Right lobe of liver (tissue), 6 donors: ENCODE data around the gene DIS3L2. TPM values are rescaled to one million over a fixed set of nuclear protein-coding genes. Genes with fewer than 3 reads are reported as not detected.
A peak's percentile ranks its signal among the peaks of the same experiment; 100 is the strongest.

ENCODE experiments used
- ATAC-seq, 4 donors: fragments of 200-7000 bp; cut with Tn5 transposase; one replicate each; pipeline ENCODE4 v1.9.1; 2020; ENCODE audit warnings: mild to moderate bottlenecking in 4 of 4, moderate library complexity in 4 of 4
- DNase-seq, 3 donors: peaks; one replicate each; pipeline ENCODE4 v3.0.0-alpha.2; 2020
- H3K27ac ChIP-seq, 3 donors: fragments of 200-600 bp; one replicate each; pipeline ENCODE4 v1.8.0; 2022
- H3K27me3 ChIP-seq, 2 donors: fragments of 200-600 bp; one replicate each; pipeline ENCODE4 v1.8.0; 2022
- H3K36me3 ChIP-seq, 4 donors: fragments of 200-600 bp; sonication (generic) in 1 of 4; one replicate each; pipeline versions ENCODE4 v1.5.1 to v1.8.0; 2017 to 2022; ENCODE audit warnings: control low read depth in 1 of 4
- H3K4me1 ChIP-seq, 4 donors: fragments of 200-600 bp; sonication (generic) in 1 of 4; one replicate each; pipeline versions ENCODE4 v1.5.1 to v1.8.0; 2017 to 2022; ENCODE audit warnings: control low read depth in 1 of 4
- H3K4me3 ChIP-seq, 3 donors: fragments of 200-600 bp; one replicate each; pipeline ENCODE4 v1.8.0; 2022
- H3K9me3 ChIP-seq, 4 donors: fragments of 200-600 bp; sonication (generic) in 1 of 4; one replicate each; pipeline versions ENCODE4 v1.5.1 to v1.8.0; 2017 to 2022; ENCODE audit warnings: control low read depth in 1 of 4
- CTCF ChIP-seq, 4 donors: fragments of 200-600 bp in 3 of 4; fragments of 450-650 bp in 1 of 4; IDR thresholded peaks; one replicate each; pipeline versions ENCODE4 v1.5.1 to v1.8.0; 2016 to 2022; ENCODE audit warnings: antibody characterized with exemption in 4 of 4, mild to moderate bottlenecking in 2 of 4
- POLR2A ChIP-seq: fragments of 450-650 bp; IDR thresholded peaks from one replicate; pipeline ENCODE4 v1.6.1; 2017; ENCODE audit warnings: antibody characterized with exemption, mild to moderate bottlenecking
- WGBS: methylation state at CpG from one replicate; pipeline ENCODE4 v1.1.6; 2018; ENCODE audit warnings: low coverage, low lambda C conversion rate; ENCODE audit not compliant: insufficient coverage; ENCODE audit errors: missing lambda C conversion rate; 5-methylcytosine and 5-hydroxymethylcytosine counted together
- intact Hi-C, 2 donors: fragments of 100-400 bp; cut with DNase I; formaldehyde crosslinking; loops; one replicate each; pipeline versions ENCODE4 v1.11.2 to v1.14.1; 2022
- total RNA-seq, 6 experiments: library from RNA; depleted of rRNA in 2 of 6; stranded (reverse); fragments of >200 nt in 2 of 6; fragmentation: NEBNext Ultra II Directional in 3 of 6; extraction: Animal tissue kit (Norgen Biotek cat#: 25700) in 3 of 6; gene quantifications; one replicate each; pipeline versions ENCODE4 v1.1.0 to v1.2.4, GENCODE V29; 2016 to 2023
- donor health status: DM: no; HTN: yes; CAD: no.
- donor health status: DM: no; HTN: no; CAD: no.
- donor health status: DM: no; HTN: no; CAD: no.
- donor health status: DM: no; HTN: yes; CAD: no.
- donor health status: DM: no; HTN: yes; CAD: no.

Gene DIS3L2
- total RNA-seq, 6 experiments from 2014 or later, result 8.1 to 22.3 (median 16.7) TPM

- 62% methylated on average over 3 of the region's 7 CpGs for WGBS
- TF ChIP-seq CTCF (IDR thresholded peaks at IDR 0.05), result no peak
- TF ChIP-seq POLR2A, result no peak
- intact Hi-C loops, result no loop called here
- no peaks in the 10 kb centered on the region for H3K27me3 ChIP-seq
- no peaks in the 10 kb centered on the region for H3K36me3 ChIP-seq
- ATAC-seq (no peak), DNase-seq (peak in 1 of 3 donors; percentile 31)
- no peak overlapping the region for H3K4me3 ChIP-seq
- H3K4me1 ChIP-seq, result peaks cover 0 to 3% (median under 1%) of the 10 kb centered on the region in 4 donors
- H3K27ac ChIP-seq, result no peak overlapping the region
- H3K9me3 ChIP-seq, result no peaks in the 10 kb centered on the region
These were observed 30.0 kb upstream of the DIS3L2 start for GRCh38 chr2:231931481-231931915.

- H3K4me1 ChIP-seq, result no peaks in the 10 kb centered on the region
- H3K36me3 ChIP-seq, result no peaks in the 10 kb centered on the region
- DNase-seq, result no peak
- WGBS, result 61% methylated on average over 3 of the region's 3 CpGs
- H3K9me3 ChIP-seq, result no peaks in the 10 kb centered on the region
- no peak overlapping the region for H3K27ac ChIP-seq
- no peaks in the 10 kb centered on the region for H3K27me3 ChIP-seq
- no peak for TF ChIP-seq CTCF (IDR thresholded peaks at IDR 0.05)
- no peak for ATAC-seq
- intact Hi-C loops, result no loop called here
- no peak overlapping the region for H3K4me3 ChIP-seq
These were observed 28.9 kb upstream of the DIS3L2 start for GRCh38 chr2:231932711-231932970.

GRCh38 chr2:231932985-231933915 lies 28.3 kb upstream of the DIS3L2 start:
- Histone ChIP-seq H3K27ac (no peak overlapping the region), H3K4me3 (no peak overlapping the region), H3K4me1 (no peaks in the 10 kb centered on the region), H3K9me3 (no peaks in the 10 kb centered on the region), H3K36me3 (no peaks in the 10 kb centered on the region), H3K27me3 (no peaks in the 10 kb centered on the region)
- DNase-seq (no peak), ATAC-seq (no peak)
- TF ChIP-seq CTCF (IDR thresholded peaks at IDR 0.05), result no peak
- TF ChIP-seq POLR2A, result no peak
- intact Hi-C loops, result no loop called here
- 82% methylated on average over 6 of the region's 15 CpGs for WGBS

GRCh38 chr2:231933916-231934401 lies 27.6 kb upstream of the DIS3L2 start:
- TF ChIP-seq CTCF (IDR thresholded peaks at IDR 0.05), result no peak
- no peak for TF ChIP-seq POLR2A
- DNase-seq, result no peak
- no peaks in the 10 kb centered on the region for H3K27me3 ChIP-seq
- ATAC-seq, result no peak
- intact Hi-C loops, result no loop called here
- H3K36me3 ChIP-seq, result no peaks in the 10 kb centered on the region
- no peaks in the 10 kb centered on the region for H3K4me1 ChIP-seq
- WGBS, result 80% methylated on average over 2 of the region's 13 CpGs
- no peaks in the 10 kb centered on the region for H3K9me3 ChIP-seq
- H3K27ac ChIP-seq, result no peak overlapping the region
- H3K4me3 ChIP-seq, result no peak overlapping the region
